ENCODE measurements around the gene HADHA.
A peak's percentile ranks its signal among the peaks of the same experiment; 100 is the strongest.
"Not testable (repeated sequence)": the region's sequence is repeated elsewhere in the genome, so short reads cannot be mapped to it uniquely, and the experiment has no call there.

Gene HADHA

GRCh38 chr2:26172871-26173775, 71.3 kb downstream of the HADHA start, which contains the start of gene GAREM2:
Gene GAREM2, plus strand, starts transcription at chr2:26173088. Its CDS starts 133 bp downstream, at chr2:26173221.
- DNase-seq, result no peak

- no peak for DNase-seq
These were observed 72.1 kb downstream of the HADHA start for GRCh38 chr2:26172189-26172870.

GRCh38 chr2:26170795-26171194, 73.6 kb downstream of the HADHA start:
- DNase-seq, result no peak

GRCh38 chr2:26169681-26170414, 74.6 kb downstream of the HADHA start:
- no peak for DNase-seq

GRCh38 chr2:26169226-26169625, 75.2 kb downstream of the HADHA start:
- DNase-seq, result no peak

- DNase-seq, result no peak
These were observed 75.6 kb downstream of the HADHA start for GRCh38 chr2:26168785-26169184.

GRCh38 chr2:26166541-26166940, 77.9 kb downstream of the HADHA start:
- not testable (repeated sequence) for DNase-seq

GRCh38 chr2:26165403-26165802, 79.0 kb downstream of the HADHA start:
- no peak for DNase-seq

GRCh38 chr2:26164641-26165211, 79.7 kb downstream of the HADHA start:
- no peak for DNase-seq

GRCh38 chr2:26164231-26164630, 80.2 kb downstream of the HADHA start:
- no peak for DNase-seq

GRCh38 chr2:26162963-26163362, 81.5 kb downstream of the HADHA start:
- no peak for DNase-seq

GRCh38 chr2:26161926-26162325, 82.5 kb downstream of the HADHA start:
- no peak for DNase-seq

GRCh38 chr2:26157580-26157979, 86.9 kb downstream of the HADHA start:
- no peak for DNase-seq

GRCh38 chr2:26150243-26150642, 94.2 kb downstream of the HADHA start:
- DNase-seq, result no peak

GRCh38 chr2:26148501-26148900, 95.9 kb downstream of the HADHA start:
- no peak for DNase-seq

GRCh38 chr2:26144953-26145680, 99.3 kb downstream of the HADHA start:
- DNase-seq, result peak; percentile 68

GRCh38 chr2:26144031-26144430, 100.4 kb downstream of the HADHA start:
- no peak for DNase-seq

- no peak for DNase-seq
These were observed 103.2 kb downstream of the HADHA start for GRCh38 chr2:26141145-26141769.

Measured in NCI-H1694 treated with DMSO at 0.1 percent for 48 hours (cell line).